ENCODE data around the gene STEAP1B.
"Not testable (repeated sequence)": the region's sequence is repeated elsewhere in the genome, so short reads cannot be mapped to it uniquely, and the experiment has no call there.

DNA sequence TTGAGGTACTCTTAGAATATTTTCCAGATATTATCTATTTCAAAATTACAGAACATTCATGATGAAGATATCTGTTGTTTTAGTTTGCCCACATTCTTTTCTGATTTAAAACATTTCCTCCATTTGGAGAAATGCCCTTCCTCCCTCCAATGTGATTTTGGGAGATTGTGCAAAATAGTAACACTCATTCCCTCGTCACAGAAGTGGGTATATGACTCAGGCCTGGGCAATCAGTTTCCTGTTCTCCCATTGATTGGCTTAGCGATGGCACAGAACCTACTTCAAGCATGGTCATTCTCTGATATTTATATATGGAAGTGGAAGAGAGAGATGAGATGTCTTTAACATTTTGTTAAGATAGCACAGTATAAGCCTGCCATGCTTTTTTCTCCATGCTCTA lies 3.1 kb downstream of the STEAP1B start:
- TF ChIP-seq, protein P1, sequence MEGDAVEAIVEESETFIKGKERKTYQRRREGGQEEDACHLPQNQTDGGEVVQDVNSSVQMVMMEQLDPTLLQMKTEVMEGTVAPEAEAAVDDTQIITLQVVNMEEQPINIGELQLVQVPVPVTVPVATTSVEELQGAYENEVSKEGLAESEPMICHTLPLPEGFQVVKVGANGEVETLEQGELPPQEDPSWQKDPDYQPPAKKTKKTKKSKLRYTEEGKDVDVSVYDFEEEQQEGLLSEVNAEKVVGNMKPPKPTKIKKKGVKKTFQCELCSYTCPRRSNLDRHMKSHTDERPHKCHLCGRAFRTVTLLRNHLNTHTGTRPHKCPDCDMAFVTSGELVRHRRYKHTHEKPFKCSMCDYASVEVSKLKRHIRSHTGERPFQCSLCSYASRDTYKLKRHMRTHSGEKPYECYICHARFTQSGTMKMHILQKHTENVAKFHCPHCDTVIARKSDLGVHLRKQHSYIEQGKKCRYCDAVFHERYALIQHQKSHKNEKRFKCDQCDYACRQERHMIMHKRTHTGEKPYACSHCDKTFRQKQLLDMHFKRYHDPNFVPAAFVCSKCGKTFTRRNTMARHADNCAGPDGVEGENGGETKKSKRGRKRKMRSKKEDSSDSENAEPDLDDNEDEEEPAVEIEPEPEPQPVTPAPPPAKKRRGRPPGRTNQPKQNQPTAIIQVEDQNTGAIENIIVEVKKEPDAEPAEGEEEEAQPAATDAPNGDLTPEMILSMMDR (IDR thresholded peaks at IDR 0.05; ENCODE audit: low read depth, low read length, missing input control), result not testable (repeated sequence)
- TF ChIP-seq, protein P2, sequence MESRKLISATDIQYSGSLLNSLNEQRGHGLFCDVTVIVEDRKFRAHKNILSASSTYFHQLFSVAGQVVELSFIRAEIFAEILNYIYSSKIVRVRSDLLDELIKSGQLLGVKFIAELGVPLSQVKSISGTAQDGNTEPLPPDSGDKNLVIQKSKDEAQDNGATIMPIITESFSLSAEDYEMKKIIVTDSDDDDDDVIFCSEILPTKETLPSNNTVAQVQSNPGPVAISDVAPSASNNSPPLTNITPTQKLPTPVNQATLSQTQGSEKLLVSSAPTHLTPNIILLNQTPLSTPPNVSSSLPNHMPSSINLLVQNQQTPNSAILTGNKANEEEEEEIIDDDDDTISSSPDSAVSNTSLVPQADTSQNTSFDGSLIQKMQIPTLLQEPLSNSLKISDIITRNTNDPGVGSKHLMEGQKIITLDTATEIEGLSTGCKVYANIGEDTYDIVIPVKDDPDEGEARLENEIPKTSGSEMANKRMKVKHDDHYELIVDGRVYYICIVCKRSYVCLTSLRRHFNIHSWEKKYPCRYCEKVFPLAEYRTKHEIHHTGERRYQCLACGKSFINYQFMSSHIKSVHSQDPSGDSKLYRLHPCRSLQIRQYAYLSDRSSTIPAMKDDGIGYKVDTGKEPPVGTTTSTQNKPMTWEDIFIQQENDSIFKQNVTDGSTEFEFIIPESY (IDR thresholded peaks at IDR 0.05), result not testable (repeated sequence)
- not testable (repeated sequence) for TF ChIP-seq GABPA (IDR thresholded peaks at IDR 0.05 in 1 of 2, conservative IDR thresholded peaks at IDR 0.05 in 1 of 2); TAF1 (conservative IDR thresholded peaks at IDR 0.05); FOXA1 (IDR thresholded peaks at IDR 0.05); JUND (IDR thresholded peaks at IDR 0.05); RAD21 (IDR thresholded peaks at IDR 0.05); YY1 (IDR thresholded peaks at IDR 0.05); RXRA (IDR thresholded peaks at IDR 0.05); EGR1 (IDR thresholded peaks at IDR 0.05; ENCODE audit: low read depth in 2 of 2); NR2F2 (IDR thresholded peaks at IDR 0.05)
- TF ChIP-seq, protein P3, sequence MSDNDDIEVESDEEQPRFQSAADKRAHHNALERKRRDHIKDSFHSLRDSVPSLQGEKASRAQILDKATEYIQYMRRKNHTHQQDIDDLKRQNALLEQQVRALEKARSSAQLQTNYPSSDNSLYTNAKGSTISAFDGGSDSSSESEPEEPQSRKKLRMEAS (IDR thresholded peaks at IDR 0.05), result not testable (repeated sequence)
- TF ChIP-seq, protein P4, sequence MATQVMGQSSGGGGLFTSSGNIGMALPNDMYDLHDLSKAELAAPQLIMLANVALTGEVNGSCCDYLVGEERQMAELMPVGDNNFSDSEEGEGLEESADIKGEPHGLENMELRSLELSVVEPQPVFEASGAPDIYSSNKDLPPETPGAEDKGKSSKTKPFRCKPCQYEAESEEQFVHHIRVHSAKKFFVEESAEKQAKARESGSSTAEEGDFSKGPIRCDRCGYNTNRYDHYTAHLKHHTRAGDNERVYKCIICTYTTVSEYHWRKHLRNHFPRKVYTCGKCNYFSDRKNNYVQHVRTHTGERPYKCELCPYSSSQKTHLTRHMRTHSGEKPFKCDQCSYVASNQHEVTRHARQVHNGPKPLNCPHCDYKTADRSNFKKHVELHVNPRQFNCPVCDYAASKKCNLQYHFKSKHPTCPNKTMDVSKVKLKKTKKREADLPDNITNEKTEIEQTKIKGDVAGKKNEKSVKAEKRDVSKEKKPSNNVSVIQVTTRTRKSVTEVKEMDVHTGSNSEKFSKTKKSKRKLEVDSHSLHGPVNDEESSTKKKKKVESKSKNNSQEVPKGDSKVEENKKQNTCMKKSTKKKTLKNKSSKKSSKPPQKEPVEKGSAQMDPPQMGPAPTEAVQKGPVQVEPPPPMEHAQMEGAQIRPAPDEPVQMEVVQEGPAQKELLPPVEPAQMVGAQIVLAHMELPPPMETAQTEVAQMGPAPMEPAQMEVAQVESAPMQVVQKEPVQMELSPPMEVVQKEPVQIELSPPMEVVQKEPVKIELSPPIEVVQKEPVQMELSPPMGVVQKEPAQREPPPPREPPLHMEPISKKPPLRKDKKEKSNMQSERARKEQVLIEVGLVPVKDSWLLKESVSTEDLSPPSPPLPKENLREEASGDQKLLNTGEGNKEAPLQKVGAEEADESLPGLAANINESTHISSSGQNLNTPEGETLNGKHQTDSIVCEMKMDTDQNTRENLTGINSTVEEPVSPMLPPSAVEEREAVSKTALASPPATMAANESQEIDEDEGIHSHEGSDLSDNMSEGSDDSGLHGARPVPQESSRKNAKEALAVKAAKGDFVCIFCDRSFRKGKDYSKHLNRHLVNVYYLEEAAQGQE (IDR thresholded peaks at IDR 0.05), result not testable (repeated sequence)
- TF ChIP-seq, protein P5, sequence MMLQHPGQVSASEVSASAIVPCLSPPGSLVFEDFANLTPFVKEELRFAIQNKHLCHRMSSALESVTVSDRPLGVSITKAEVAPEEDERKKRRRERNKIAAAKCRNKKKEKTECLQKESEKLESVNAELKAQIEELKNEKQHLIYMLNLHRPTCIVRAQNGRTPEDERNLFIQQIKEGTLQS (IDR thresholded peaks at IDR 0.05), result not testable (repeated sequence)

Measured in liver (tissue), 3 donors.